Kidney glomerular epithelial cell (primary cell): ENCODE measurements around the gene DND1.
"Not testable (repeated sequence)": the region's sequence is repeated elsewhere in the genome, so short reads cannot be mapped to it uniquely, and the experiment has no call there.

Experiments used
- DNase-seq: peaks from one replicate; lab custom pipeline; 2025; lab: John Stamatoyannopoulos, UW

The DND1 gene

GRCh38 chr5:140631036-140631417, 42.3 kb downstream of the DND1 start:
- DNase-seq, result no peak

DNA sequence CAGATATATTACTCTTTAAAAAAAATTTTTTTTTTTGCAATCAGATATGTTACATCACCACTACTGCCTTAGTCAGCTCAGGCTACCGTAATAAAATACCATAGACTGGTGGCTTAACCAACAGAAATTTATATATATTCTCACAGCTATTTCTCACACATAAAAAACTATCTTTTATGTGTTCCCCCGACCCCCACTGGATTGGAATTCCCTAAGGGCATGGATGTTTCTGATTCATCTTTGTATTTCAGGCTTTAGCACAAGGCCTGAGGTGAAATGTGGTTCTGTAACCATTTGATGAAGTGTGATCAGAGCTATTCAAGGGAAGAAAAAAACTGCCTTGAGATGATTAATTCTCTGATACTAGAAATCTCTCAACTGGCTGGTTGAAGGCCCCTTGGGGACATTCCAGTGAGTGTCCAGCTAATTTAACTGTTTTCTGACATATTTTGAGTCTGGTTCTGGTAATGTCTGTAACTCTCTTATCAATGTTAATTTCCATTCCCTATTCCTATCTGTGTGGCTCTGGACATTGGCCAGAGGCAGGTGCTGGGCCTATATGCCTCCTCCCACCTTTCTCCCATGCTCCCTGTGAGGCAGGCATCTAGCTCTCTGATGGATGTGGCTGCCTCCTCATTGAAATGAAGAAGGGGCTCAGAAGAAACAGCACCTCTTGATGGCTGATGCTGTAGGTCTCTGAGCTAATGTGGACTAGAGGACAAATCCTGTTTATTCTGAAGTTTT, 42.9 kb downstream of the DND1 start:
- no peak for DNase-seq

- no peak for DNase-seq
Measured at GRCh38 chr5:140628711-140629110, 44.7 kb downstream of the DND1 start.

- DNase-seq, result no peak
Measured at GRCh38 chr5:140627972-140628371, 45.4 kb downstream of the DND1 start.

- not testable (repeated sequence) for DNase-seq
Measured at GRCh38 chr5:140624886-140625285, 48.5 kb downstream of the DND1 start.

DNA sequence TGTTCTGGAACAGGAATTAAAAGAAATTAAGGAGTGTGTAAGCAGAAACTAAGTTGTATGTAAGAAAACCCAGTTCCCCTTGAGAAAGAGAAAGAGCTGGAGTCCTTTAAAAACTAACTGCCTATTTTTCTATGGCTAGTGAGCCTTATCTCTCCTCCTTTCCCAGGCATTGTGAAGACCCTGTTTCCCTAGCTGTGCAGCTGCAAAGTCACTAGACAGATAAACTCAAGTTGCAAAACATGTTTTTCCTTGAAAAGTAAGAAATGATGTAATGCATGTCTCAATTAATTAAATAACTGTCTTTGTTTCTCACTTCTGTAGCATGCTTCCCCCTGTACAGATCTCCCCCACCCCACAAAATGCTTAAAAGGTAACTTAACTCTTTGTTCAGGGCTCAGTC, 50.3 kb downstream of the DND1 start:
- DNase-seq, result not testable (repeated sequence)

- DNase-seq, result no peak
Measured at GRCh38 chr5:140622301-140622700, 51.1 kb downstream of the DND1 start.
